Iris pigment epithelial cell (primary cell): ENCODE data around the gene MRPS27.
A peak's percentile ranks its signal among the peaks of the same experiment; 100 is the strongest.

Source experiments
- DNase-seq: peaks from one replicate; pipeline ENCODE4 v3.0.0-alpha.2; 2011; ENCODE audit warnings: low read depth

The MRPS27 gene

GRCh38 chr5:72319976-72320752 lies at the start of gene MRPS27, which contains the start of gene PTCD2:
MRPS27 (minus strand) TSS chr5:72320240; CDS start chr5:72320221, 19 bp downstream.
PTCD2 (plus strand) TSS chr5:72320373; CDS start chr5:72320383, 10 bp downstream.
- DNase-seq, result peak; percentile 100

- no peak for DNase-seq
These were observed 49.7 kb upstream of the MRPS27 start for GRCh38 chr5:72369711-72370110.

GRCh38 chr5:72369301-72369700 lies 49.3 kb upstream of the MRPS27 start:
- DNase-seq, result no peak

- no peak for DNase-seq
These were observed 48.2 kb upstream of the MRPS27 start for GRCh38 chr5:72368271-72368670.

- peak; percentile 82 for DNase-seq
These were observed 46.4 kb upstream of the MRPS27 start for GRCh38 chr5:72366324-72366976.

- DNase-seq, result no peak
These were observed 44.9 kb upstream of the MRPS27 start for GRCh38 chr5:72364951-72365350.

- DNase-seq, result no peak
These were observed 44.1 kb upstream of the MRPS27 start for GRCh38 chr5:72364171-72364570.

- DNase-seq, result peak; percentile 92
These were observed 43.2 kb upstream of the MRPS27 start for GRCh38 chr5:72363166-72363802.

GRCh38 chr5:72359886-72360285 lies 39.8 kb upstream of the MRPS27 start:
- DNase-seq, result no peak

- DNase-seq, result no peak
These were observed 38.9 kb upstream of the MRPS27 start for GRCh38 chr5:72358925-72359324.

- no peak for DNase-seq
These were observed 36.3 kb upstream of the MRPS27 start for GRCh38 chr5:72356361-72356760.

GRCh38 chr5:72355706-72356299 lies 35.8 kb upstream of the MRPS27 start:
- DNase-seq, result peak; percentile 36

GRCh38 chr5:72353046-72353445 lies 33.0 kb upstream of the MRPS27 start:
- DNase-seq, result peak; percentile 59

GRCh38 chr5:72352616-72353015 lies 32.6 kb upstream of the MRPS27 start:
- no peak for DNase-seq

- no peak for DNase-seq
These were observed 31.3 kb upstream of the MRPS27 start for GRCh38 chr5:72351376-72351775.

GRCh38 chr5:72347801-72348308 lies 27.8 kb upstream of the MRPS27 start:
- DNase-seq, result peak; percentile 95

- DNase-seq, result no peak
These were observed 26.4 kb upstream of the MRPS27 start for GRCh38 chr5:72346398-72346797.

GRCh38 chr5:72338689-72339209 lies 18.7 kb upstream of the MRPS27 start:
- no peak for DNase-seq

GRCh38 chr5:72337159-72337558 lies 17.1 kb upstream of the MRPS27 start:
- no peak for DNase-seq

- no peak for DNase-seq
These were observed 10.7 kb upstream of the MRPS27 start for GRCh38 chr5:72330712-72331111.

- no peak for DNase-seq
These were observed 8.1 kb upstream of the MRPS27 start for GRCh38 chr5:72328172-72328571.

- no peak for DNase-seq
These were observed 6.2 kb upstream of the MRPS27 start for GRCh38 chr5:72326306-72326649.
